AG04449 (cell line): Measurements from ENCODE around the gene TMEM198.

ENCODE experiments used
- CTCF ChIA-PET: fragments of 350-600 bp; formaldehyde crosslinking; extraction: SDS; loops from one replicate; lab custom pipeline; 2021; ENCODE audit warnings: antibody characterized with exemption; lab: Yijun Ruan, JAX
- POLR2A ChIA-PET: fragments of 400-600, 350-600 bp; formaldehyde crosslinking; extraction: SDS; loops from one replicate; lab custom pipeline; 2020; ENCODE audit warnings: antibody characterized with exemption, inconsistent platforms; lab: Yijun Ruan, JAX
- DNase-seq: peaks from one replicate; pipeline ENCODE4 v3.0.0-alpha.2; 2010; ENCODE audit warnings: low read depth, low spot score
- H3K4me3 ChIP-seq: 2 replicates; pipeline ENCODE4 v1.5.1; 2011; ENCODE audit warnings: low read depth, mild to moderate bottlenecking, control low read depth, low read length
- TF ChIP-seq, protein P1 (sequence below): IDR thresholded peaks from one replicate; pipeline ENCODE4 v1.5.1; 2011; ENCODE audit warnings: mild to moderate bottlenecking, moderate library complexity, low read length, control low read depth, inconsistent platforms; ENCODE audit not compliant: insufficient read depth; ENCODE audit errors: missing control alignments

Gene TMEM198

GRCh38 chr2:219520079-219520478 lies 23.7 kb upstream of the TMEM198 start:
- TF ChIP-seq, protein P1, sequence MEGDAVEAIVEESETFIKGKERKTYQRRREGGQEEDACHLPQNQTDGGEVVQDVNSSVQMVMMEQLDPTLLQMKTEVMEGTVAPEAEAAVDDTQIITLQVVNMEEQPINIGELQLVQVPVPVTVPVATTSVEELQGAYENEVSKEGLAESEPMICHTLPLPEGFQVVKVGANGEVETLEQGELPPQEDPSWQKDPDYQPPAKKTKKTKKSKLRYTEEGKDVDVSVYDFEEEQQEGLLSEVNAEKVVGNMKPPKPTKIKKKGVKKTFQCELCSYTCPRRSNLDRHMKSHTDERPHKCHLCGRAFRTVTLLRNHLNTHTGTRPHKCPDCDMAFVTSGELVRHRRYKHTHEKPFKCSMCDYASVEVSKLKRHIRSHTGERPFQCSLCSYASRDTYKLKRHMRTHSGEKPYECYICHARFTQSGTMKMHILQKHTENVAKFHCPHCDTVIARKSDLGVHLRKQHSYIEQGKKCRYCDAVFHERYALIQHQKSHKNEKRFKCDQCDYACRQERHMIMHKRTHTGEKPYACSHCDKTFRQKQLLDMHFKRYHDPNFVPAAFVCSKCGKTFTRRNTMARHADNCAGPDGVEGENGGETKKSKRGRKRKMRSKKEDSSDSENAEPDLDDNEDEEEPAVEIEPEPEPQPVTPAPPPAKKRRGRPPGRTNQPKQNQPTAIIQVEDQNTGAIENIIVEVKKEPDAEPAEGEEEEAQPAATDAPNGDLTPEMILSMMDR: no peak
- ChIA-PET POLR2A (interaction anchor here (1.2 kb wide), 2 partner anchors 10 to 21 kb away, joined by 6 read pairs; partner anchors contain the start of gene GMPPA), CTCF (interaction anchor here (0.7 to 39.0 kb wide), 14 partner anchors 5 to 130 kb away, joined by 3 to 1084 read pairs (median 12); partner anchors contain the start of genes ASIC4, CHPF, GMPPA and TMEM198)
- no peak for DNase-seq
- H3K4me3 ChIP-seq: no peak overlapping the region

DNA sequence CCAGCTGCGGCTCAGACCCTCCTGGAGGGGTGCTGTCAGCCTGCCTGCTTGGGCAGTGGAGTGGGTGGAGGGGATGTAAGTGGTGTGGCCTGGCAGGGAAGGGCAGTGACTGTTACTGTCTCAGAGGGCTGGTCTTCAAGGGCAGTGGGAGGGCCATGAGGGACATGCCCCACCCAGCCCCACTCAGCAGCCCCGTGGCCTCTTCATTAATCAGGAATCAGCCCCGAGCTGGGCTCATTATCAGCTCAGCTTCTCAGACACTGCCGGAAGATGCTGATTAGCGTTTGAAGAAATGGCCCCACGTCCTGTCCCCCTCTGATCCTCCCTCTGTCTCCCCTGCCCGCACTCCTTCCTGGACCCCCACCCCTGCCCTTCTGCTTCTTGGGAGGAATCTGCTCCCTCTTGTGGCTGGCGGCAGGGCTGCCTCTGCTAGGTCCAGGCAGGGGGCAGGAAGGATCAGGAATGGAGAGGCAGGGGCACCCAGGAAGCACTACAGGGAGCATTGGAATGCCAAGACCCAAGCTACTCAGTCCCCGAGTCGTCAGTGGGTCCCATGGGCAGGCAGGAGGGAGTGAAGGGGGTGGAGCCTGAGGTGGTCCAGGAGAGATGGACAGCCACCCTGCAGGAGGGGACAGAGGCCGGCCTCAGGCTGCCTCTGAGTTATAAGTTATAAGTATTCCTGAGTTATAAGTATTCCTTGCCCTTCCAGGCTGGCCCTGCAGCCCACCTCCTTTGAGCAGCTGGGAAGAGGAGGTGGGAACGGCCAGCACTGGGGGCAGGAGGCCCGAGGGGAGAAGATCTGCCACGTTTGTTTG lies 22.6 kb upstream of the TMEM198 start:
- DNase-seq: no peak
- TF ChIP-seq, protein P1: peak; percentile 94
- ChIA-PET CTCF (interaction anchor here (0.9 to 39.0 kb wide), 19 partner anchors 4 to 242 kb away, joined by 3 to 1084 read pairs (median 7); partner anchors contain the start of genes ASIC4, CHPF, DNAJB2 and GMPPA), POLR2A (interaction anchor here (0.9 to 1.9 kb wide), 9 partner anchors 9 to 52 kb away, joined by 3 to 5 read pairs (median 4); partner anchors contain the start of gene GMPPA)
- no peak overlapping the region; the same call in none of the 2 replicates for H3K4me3 ChIP-seq

DNA sequence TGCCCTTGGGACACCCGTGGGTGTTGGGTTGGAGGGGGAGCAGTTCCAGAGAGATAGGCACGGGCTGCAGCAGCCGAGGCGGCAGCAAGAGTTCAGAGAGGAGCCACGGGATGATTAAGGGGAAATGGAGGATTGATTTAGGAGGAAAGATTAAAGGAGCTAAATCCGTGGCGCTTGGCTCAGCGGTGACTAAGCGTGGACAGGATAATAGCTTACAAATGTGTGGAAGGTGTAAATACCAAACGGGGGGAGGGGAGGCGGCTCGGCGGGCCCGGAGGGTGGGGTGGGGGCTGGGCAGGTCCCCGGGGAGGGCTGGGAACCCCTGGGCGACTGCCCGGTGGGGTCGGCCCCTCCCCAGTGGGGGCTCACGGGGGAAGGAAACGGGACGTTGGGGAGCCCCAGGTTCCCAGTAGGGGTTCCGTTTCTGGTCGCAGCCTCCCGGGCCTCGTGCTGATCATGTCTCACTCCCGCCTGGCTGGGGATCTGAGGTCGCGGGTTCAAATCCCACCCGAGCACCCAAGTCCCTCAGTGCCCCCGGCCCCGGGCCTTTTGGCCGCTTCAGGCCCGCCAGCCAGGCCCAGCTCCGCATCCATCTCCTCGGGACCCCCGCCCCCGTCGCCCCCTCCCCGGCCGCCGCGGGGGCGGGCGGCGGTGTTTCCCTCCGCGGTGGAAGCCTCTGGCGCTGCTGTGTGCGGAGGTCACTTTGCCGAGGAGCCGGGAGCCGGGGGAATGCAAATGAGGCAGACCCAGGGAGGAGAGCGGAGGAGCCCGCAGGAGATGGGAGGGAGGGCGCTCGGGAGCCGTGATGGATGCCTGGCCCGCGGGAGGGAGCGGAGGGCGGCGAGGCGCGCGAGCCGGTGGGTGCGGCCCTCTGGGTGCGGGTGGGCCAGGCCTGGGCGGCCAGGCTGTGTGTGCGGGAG lies 21.5 kb upstream of the TMEM198 start:
- ChIA-PET CTCF (interaction anchor here (0.9 to 39.0 kb wide), 16 partner anchors 3 to 243 kb away, joined by 3 to 1084 read pairs (median 16); partner anchors contain the start of genes ASIC4, CHPF, DNAJB2 and DNPEP), POLR2A (interaction anchor here (0.7 to 1.9 kb wide), 8 partner anchors 7 to 62 kb away, joined by 3 to 5 read pairs (median 4); partner anchors contain the start of gene GMPPA)
- peak overlapping the region; percentile 25 for H3K4me3 ChIP-seq
- TF ChIP-seq, protein P1: peak; percentile 20
- peak; percentile 40 for DNase-seq

DNA sequence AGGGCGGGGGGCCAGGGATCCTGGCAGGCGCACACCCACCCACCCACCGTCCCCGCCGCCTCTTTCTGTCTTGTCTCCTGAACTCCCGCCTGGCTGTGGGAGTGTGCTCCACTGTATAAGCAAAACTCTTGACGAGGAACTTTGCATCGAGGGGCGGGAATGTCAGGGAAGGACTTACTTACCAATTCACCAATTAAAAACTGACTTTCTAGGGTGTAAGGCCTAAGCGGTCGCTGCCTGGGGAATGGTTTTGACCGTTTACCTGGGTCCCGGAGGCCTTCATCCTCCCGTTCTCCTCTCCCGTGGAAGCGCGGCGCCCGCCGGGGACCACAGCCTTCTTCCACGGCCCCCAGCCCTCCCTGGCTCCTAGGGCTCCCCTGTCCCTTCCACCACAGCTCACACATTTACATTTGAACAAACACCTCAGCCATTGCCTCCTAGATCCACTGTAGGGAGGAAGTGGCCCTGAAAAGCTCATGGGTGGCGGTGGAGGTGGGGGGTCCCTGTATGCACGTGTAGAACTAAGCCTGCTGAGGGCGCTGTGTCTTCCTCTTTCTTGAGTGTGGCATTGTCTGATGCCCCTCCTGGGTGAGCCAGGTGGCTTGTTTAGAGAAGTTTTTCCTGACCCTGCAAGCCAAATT lies 20.7 kb upstream of the TMEM198 start:
- TF ChIP-seq, protein P1: no peak
- DNase-seq: no peak
- ChIA-PET CTCF (interaction anchor here (0.7 to 39.0 kb wide), 10 partner anchors 2 to 228 kb away, joined by 3 to 1084 read pairs (median 142); partner anchors contain the start of genes ASIC4, CHPF, DNPEP and GMPPA), POLR2A (no interaction called here)
- no peak overlapping the region for H3K4me3 ChIP-seq

DNA sequence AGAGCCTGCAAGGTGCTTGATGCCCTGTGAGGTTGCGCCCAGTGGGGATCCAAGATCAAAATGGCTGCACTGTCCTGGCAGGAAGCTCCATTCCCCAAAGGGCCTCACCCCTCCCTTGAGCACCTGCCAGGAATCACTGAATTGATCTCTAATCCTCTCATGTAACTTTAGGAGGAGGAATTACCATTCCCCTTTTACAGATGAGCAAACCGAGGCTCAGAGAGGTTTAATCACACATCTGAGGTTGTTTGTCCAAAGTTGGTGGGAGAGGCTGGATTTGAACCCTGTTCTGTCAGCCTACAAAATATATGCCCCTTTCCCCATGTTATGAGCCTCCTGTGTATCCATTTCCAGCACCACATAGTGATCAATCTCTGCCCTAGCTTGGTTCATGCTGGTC lies 19.0 kb upstream of the TMEM198 start:
- DNase-seq: no peak
- TF ChIP-seq, protein P1: no peak
- POLR2A ChIA-PET: interaction anchor here (0.7 to 1.5 kb wide), 3 partner anchors 13 to 67 kb away, joined by 3 to 4 read pairs (median 3); partner anchors contain the start of genes CHPF and TMEM198
- H3K4me3 ChIP-seq: no peak overlapping the region
- CTCF ChIA-PET: interaction anchor here (1.0 to 20.4 kb wide), 7 partner anchors 16 to 230 kb away, joined by 3 to 1084 read pairs (median 178); partner anchors contain the start of genes ASIC4, CHPF, DNPEP and GMPPA
